Activated naive CD8-positive, alpha-beta T cell (primary cell): ENCODE data around the gene ALOX12B.

Experiments
- H3K27ac Mint-ChIP-seq: one replicate; pipeline ENCODE4 v1.8.0; 2021; ENCODE audit warnings: mixed read lengths
- H3K27me3 Mint-ChIP-seq: one replicate; pipeline ENCODE4 v1.8.0; 2021; ENCODE audit warnings: mixed read lengths
- H3K36me3 Mint-ChIP-seq: one replicate; pipeline ENCODE4 v1.8.0; 2021; ENCODE audit warnings: mixed read lengths
- H3K4me1 Mint-ChIP-seq: one replicate; pipeline ENCODE4 v1.8.0; 2021; ENCODE audit warnings: low read depth, mixed read lengths
- H3K4me3 Mint-ChIP-seq: one replicate; pipeline ENCODE4 v1.8.0; 2021; ENCODE audit warnings: mild to moderate bottlenecking, mixed read lengths
- H3K9me3 Mint-ChIP-seq: one replicate; pipeline ENCODE4 v1.8.0; 2021; ENCODE audit warnings: low read depth, mixed read lengths

The ALOX12B gene

GRCh38 chr17:8087075-8087951, at the start of gene ALOX12B:
Gene ALOX12B (minus strand): TSS chr17:8087716. CDS start chr17:8087442, 274 bp downstream.
- H3K27ac Mint-ChIP-seq, result no peak within 1 kb of the TSS
- no peaks in the 10 kb centered on the region for H3K9me3 Mint-ChIP-seq
- no peak within 1 kb of the TSS for H3K4me3 Mint-ChIP-seq
- no peaks in the 10 kb centered on the region for H3K36me3 Mint-ChIP-seq
- H3K27me3 Mint-ChIP-seq, result peaks cover 11% of the 10 kb centered on the region
- no peaks in the 10 kb centered on the region for H3K4me1 Mint-ChIP-seq

- peaks cover 2% of the 10 kb centered on the region for H3K27me3 Mint-ChIP-seq
- H3K9me3 Mint-ChIP-seq, result no peaks in the 10 kb centered on the region
- H3K36me3 Mint-ChIP-seq, result no peaks in the 10 kb centered on the region
- peaks cover 5% of the 10 kb centered on the region for H3K4me1 Mint-ChIP-seq
- no peak overlapping the region for H3K27ac Mint-ChIP-seq
- no peak overlapping the region for H3K4me3 Mint-ChIP-seq
These were observed 46.4 kb upstream of the ALOX12B start for GRCh38 chr17:8133941-8134340.

- Mint-ChIP-seq H3K27ac (no peak overlapping the region), H3K36me3 (no peaks in the 10 kb centered on the region), H3K4me1 (peaks cover 5% of the 10 kb centered on the region), H3K9me3 (no peaks in the 10 kb centered on the region), H3K27me3 (peaks cover 2% of the 10 kb centered on the region), H3K4me3 (no peak overlapping the region)
These were observed 45.9 kb upstream of the ALOX12B start for GRCh38 chr17:8133399-8133798.

DNA sequence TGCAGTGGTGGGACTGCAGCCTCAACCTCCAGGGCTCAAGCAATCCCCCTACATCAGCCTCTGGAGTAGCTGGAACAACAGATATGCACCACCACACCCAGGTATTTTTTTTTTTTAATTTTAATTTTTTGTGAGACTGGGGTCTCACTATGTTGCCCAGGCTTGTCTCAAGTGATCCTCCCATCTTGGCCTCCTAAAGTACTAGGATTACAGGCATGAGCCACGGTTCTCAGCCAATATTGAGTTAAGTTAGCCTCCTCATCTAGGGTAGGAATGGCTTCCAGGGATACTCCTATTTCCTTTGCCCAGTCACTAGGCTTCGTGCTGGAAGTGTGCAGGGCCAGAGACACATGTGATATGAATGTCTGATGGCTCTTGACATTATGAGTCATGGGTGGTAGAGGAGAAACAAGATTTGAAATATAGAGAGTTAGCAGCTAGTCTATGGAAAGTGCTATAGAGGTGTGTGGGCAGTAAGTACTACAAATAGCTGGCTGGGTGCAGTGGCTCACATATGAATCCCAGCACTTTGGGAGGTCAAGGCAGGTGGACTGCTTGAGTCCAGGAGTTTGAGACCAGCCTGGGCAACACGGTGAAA, 44.4 kb upstream of the ALOX12B start:
- Mint-ChIP-seq H3K36me3 (no peaks in the 10 kb centered on the region), H3K27me3 (peaks cover 4% of the 10 kb centered on the region), H3K9me3 (no peaks in the 10 kb centered on the region), H3K4me3 (no peak overlapping the region), H3K27ac (no peak overlapping the region), H3K4me1 (peaks cover 9% of the 10 kb centered on the region)

GRCh38 chr17:8128125-8128784, 40.7 kb upstream of the ALOX12B start:
- Mint-ChIP-seq H3K4me1 (peaks cover 38% of the 10 kb centered on the region), H3K4me3 (no peak overlapping the region)

DNA sequence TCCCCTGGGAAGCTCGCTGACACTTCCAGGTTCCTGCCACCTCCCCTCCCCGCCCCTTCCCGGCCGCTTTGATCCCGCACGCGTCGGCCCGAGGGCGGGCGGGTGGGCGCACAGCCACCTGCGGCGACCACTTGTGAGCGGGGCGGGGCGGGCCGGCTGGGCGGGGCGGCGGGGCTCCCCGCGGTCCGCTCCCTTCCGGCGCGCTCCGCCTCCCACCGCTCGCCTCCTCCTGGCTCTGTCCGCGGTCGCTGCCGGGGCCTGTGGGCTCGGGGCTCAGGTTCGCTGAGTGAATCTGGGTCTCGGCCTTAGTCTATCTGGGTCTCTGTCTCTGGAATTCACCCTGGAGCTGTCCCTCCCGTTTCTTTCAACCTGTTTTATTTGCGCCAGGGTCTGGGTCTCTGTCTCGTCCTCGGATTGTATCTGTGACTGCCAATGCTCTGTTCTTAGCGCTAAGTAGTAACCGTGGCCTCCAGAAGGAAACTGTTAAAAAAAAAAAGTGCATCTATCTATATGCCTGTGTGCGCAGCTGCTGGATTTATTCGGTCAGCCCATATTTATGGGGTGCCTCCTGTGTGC, 39.1 kb upstream of the ALOX12B start:
- H3K4me3 Mint-ChIP-seq, result peak overlapping the region; percentile 93
- peaks cover 44% of the 10 kb centered on the region for H3K4me1 Mint-ChIP-seq
- H3K27ac Mint-ChIP-seq, result peak overlapping the region; percentile 85
- H3K36me3 Mint-ChIP-seq, result no peaks in the 10 kb centered on the region
- no peaks in the 10 kb centered on the region for H3K9me3 Mint-ChIP-seq
- H3K27me3 Mint-ChIP-seq, result peaks cover 4% of the 10 kb centered on the region

More at GRCh38 chr17:8128125-8128784, 40.7 kb upstream of the ALOX12B start:
- H3K27me3 Mint-ChIP-seq, result peaks cover 3% of the 10 kb centered on the region
- no peaks in the 10 kb centered on the region for H3K36me3 Mint-ChIP-seq
- H3K27ac Mint-ChIP-seq, result no peak overlapping the region
- H3K9me3 Mint-ChIP-seq, result no peaks in the 10 kb centered on the region

DNA sequence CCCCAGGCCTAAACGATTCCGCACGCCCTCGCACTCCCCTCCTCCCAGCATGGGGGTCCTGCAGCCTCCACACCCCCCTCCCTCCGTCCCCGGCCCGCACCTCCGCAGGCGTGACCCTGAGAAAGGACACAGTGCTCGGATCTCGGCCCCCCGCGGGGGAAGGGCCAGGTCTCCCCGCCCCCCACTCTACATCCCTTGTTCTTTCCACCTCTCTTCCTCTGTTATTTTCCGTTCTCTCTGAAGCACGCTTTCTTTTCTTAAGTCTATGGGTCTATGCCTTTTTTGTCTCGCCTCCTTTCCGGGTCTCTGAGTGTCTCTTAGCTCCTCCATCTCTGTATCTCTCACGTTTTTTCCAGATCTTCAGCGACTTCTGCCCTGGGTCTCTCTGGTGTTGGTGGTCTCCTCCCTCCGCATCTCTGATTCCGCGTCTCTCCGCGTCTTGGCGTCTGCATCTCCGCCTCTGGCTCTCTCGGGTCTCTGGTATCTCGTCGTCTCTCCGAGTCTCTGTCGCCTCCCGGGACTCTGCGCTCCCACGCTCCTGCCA, 38.5 kb upstream of the ALOX12B start:
- H3K4me1 Mint-ChIP-seq, result peaks cover 45% of the 10 kb centered on the region

DNA sequence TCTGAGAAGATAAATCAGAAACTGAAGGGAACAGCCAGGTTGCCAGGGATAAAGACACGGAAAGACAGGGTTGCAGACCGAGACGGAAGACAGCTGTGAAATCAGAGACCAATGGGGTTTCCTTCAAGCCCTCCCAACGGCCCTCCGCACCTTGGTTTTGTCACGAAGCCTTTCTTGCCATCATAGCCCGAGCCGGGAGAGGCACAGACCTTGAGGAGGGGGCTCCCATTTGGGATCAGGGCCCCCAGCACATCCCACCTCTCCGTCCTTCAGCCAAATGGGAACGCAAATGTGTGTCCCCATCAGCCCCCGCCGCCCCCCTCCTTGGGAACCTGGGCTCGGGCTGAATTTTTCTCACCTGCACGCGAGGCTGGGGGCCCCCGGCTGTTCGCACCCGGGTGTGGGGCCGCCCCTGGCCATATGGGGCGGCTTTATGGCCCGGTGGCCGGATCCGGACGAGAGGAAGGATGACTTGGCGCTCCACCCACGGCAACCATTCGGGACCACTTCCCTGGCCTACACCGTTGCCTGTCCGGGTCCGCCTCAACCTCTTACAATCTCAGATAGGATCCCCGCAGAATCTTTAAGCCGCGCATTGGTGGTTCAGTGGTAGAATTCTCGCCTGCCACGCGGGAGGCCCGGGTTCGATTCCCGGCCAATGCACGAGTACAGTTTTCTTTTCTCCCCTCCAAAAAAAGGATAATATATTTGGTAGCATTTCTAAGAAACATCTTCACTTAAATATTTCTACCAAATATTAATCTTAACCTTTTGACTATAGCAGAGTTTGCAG, 37.8 kb upstream of the ALOX12B start:
- Mint-ChIP-seq H3K9me3 (no peaks in the 10 kb centered on the region), H3K27ac (peak overlapping the region; percentile 95), H3K4me3 (peak overlapping the region; percentile 91), H3K36me3 (no peaks in the 10 kb centered on the region), H3K4me1 (peaks cover 51% of the 10 kb centered on the region), H3K27me3 (peaks cover 4% of the 10 kb centered on the region)

More for the DNA sequence above, 38.5 kb upstream of the ALOX12B start:
- Mint-ChIP-seq H3K27me3 (peaks cover 4% of the 10 kb centered on the region), H3K36me3 (no peaks in the 10 kb centered on the region), H3K27ac (peak overlapping the region; percentile 95), H3K9me3 (no peaks in the 10 kb centered on the region), H3K4me3 (peak overlapping the region; percentile 91)

GRCh38 chr17:8124350-8125153, 37.0 kb upstream of the ALOX12B start:
- Mint-ChIP-seq H3K9me3 (no peaks in the 10 kb centered on the region), H3K27ac (peak overlapping the region; percentile 95), H3K4me3 (peak overlapping the region; percentile 91), H3K27me3 (peaks cover 6% of the 10 kb centered on the region), H3K4me1 (peaks cover 58% of the 10 kb centered on the region), H3K36me3 (no peaks in the 10 kb centered on the region)

DNA sequence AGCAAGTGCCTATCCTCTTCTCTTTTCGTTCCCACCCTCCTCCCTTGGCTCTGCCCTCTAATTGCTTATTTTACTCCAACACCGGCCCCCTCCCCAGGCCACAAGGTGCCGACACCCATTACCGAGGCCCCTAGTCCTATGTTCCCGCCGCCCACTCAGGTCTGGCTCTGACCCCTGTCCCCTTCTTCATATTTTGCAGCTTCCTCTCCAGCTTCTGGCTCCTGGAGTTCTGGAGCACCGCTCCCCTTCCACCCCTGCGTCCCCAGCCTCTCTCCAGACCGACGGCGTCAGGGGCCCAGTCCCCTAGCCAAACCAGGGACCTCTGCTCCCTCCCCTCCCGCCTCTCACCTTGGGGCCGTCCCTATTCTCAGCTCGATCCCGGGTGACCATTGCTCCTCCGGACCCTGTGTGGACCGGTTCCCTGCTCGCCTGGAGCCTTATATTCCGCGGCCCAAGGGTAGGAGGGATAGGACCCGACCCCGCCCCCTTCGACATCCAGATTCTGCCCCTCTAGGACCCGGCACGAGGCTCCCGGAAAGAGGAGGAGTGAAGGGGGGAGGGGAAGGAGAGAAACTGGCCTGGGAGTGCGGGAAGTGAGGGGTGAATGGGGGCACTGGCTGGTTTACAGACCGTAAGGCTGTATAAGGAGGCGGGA, 36.3 kb upstream of the ALOX12B start, which contains the start of gene HES7:
Gene HES7 (minus strand): TSS at position 412 of the 655 bp plus-strand sequence. CDS start 22 bp downstream, at position 390.
- Mint-ChIP-seq H3K27me3 (peaks cover 6% of the 10 kb centered on the region), H3K27ac (peak within 1 kb of the TSS; percentile 95), H3K4me3 (peak within 1 kb of the TSS; percentile 91), H3K4me1 (peaks cover 62% of the 10 kb centered on the region), H3K9me3 (no peaks in the 10 kb centered on the region), H3K36me3 (no peaks in the 10 kb centered on the region)

GRCh38 chr17:8122924-8123694, 35.6 kb upstream of the ALOX12B start:
- no peaks in the 10 kb centered on the region for H3K36me3 Mint-ChIP-seq
- peaks cover 6% of the 10 kb centered on the region for H3K27me3 Mint-ChIP-seq
- H3K4me1 Mint-ChIP-seq, result peaks cover 69% of the 10 kb centered on the region

DNA sequence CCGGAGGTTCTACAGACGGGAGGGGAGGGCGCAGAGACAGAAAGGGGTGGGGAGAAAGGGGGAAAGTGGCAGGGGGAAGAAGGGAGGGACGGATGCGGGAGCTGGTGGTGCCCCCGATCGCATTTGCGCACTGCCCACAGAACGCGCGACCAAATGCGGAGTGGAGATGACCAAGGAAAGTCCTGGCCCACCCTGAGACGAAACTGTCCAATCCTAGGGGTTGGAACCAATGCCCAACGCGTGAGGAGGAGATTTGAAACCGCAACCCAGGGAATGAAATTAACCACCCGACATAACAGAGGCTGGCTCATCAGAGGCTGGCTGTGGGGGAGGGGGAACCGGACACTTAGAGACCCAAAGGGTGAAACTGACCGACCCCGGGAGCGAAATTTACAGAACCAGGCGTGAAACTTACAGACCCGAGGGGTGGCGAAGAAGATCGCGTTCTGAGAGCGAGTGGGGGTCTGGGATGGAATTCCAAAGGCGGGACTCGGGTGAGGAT, 35.0 kb upstream of the ALOX12B start:
- Mint-ChIP-seq H3K27me3 (peaks cover 6% of the 10 kb centered on the region), H3K4me3 (peak overlapping the region; percentile 91), H3K36me3 (no peaks in the 10 kb centered on the region), H3K27ac (no peak overlapping the region), H3K4me1 (peaks cover 74% of the 10 kb centered on the region), H3K9me3 (no peaks in the 10 kb centered on the region)

More at GRCh38 chr17:8122924-8123694, 35.6 kb upstream of the ALOX12B start:
- Mint-ChIP-seq H3K4me3 (peak overlapping the region; percentile 91), H3K9me3 (no peaks in the 10 kb centered on the region), H3K27ac (peak overlapping the region; percentile 71)
